ENCODE data around the gene RNF112.

RNF112 gene

GRCh38 chr17:19410875-19411620 is at the start of gene RNF112:
Gene RNF112, plus strand, starts transcription at chr17:19411232. Its CDS starts 177 bp downstream, at chr17:19411409.
- TF ChIP-seq CTCF (IDR thresholded peaks at IDR 0.05) = no peak
- Histone ChIP-seq H3K4me1 (ENCODE audit: control insufficient read depth in 1 of 2, insufficient read depth in 1 of 2, low read depth in 1 of 2, low read length in 1 of 2) (no peaks in the 10 kb centered on the region), H3K27ac (no peak within 1 kb of the TSS), H3K36me3 (no peaks in the 10 kb centered on the region), H3K4me3 (ENCODE audit: low read depth in 1 of 2, low read length in 1 of 2) (no peak within 1 kb of the TSS), H3K9me3 (no peaks in the 10 kb centered on the region), H3K27me3 (peaks cover 12% of the 10 kb centered on the region)

- Histone ChIP-seq H3K9me3 (no peaks in the 10 kb centered on the region), H3K27ac (no peak overlapping the region), H3K27me3 (peaks cover 27% of the 10 kb centered on the region), H3K36me3 (no peaks in the 10 kb centered on the region), H3K4me1 (ENCODE audit: control insufficient read depth in 1 of 2, insufficient read depth in 1 of 2, low read depth in 1 of 2, low read length in 1 of 2) (peaks cover 7 to 15% of the 10 kb centered on the region in 2 experiments), H3K4me3 (ENCODE audit: low read depth in 1 of 2, low read length in 1 of 2) (no peak overlapping the region)
- no peak for TF ChIP-seq CTCF (IDR thresholded peaks at IDR 0.05)
Observed at GRCh38 chr17:19361326-19361725, 49.7 kb upstream of the RNF112 start.

- no peak overlapping the region for H3K27ac ChIP-seq
- peaks cover 7 to 15% of the 10 kb centered on the region in 2 experiments for H3K4me1 ChIP-seq (ENCODE audit: control insufficient read depth in 1 of 2, insufficient read depth in 1 of 2, low read depth in 1 of 2, low read length in 1 of 2)
- H3K9me3 ChIP-seq = no peaks in the 10 kb centered on the region
- peaks cover 27% of the 10 kb centered on the region for H3K27me3 ChIP-seq
- H3K36me3 ChIP-seq = no peaks in the 10 kb centered on the region
- TF ChIP-seq CTCF (IDR thresholded peaks at IDR 0.05) = no peak
- H3K4me3 ChIP-seq (ENCODE audit: low read depth in 1 of 2, low read length in 1 of 2) = peak overlapping the region; percentile 83 to 92
Observed at GRCh38 chr17:19361944-19362276, 49.1 kb upstream of the RNF112 start.

- Histone ChIP-seq H3K36me3 (no peaks in the 10 kb centered on the region), H3K27me3 (peaks cover 27% of the 10 kb centered on the region), H3K4me3 (ENCODE audit: low read depth in 1 of 2, low read length in 1 of 2) (peak within 1 kb of the TSS; percentile 83 to 92), H3K9me3 (no peaks in the 10 kb centered on the region), H3K27ac (peak within 1 kb of the TSS; percentile 46), H3K4me1 (ENCODE audit: control insufficient read depth in 1 of 2, insufficient read depth in 1 of 2, low read depth in 1 of 2, low read length in 1 of 2) (peaks cover 7 to 15% of the 10 kb centered on the region in 2 experiments)
- peak; percentile 97 for TF ChIP-seq CTCF (IDR thresholded peaks at IDR 0.05)
Observed at GRCh38 chr17:19362277-19363113, 48.5 kb upstream of the RNF112 start, which contains the start of gene B9D1. Gene B9D1, minus strand, starts transcription at chr17:19362723. Its CDS starts 154 bp downstream, at chr17:19362569.

GRCh38 chr17:19363114-19363438 is 48.0 kb upstream of the RNF112 start:
- no peaks in the 10 kb centered on the region for H3K9me3 ChIP-seq
- H3K4me1 ChIP-seq (ENCODE audit: control insufficient read depth in 1 of 2, insufficient read depth in 1 of 2, low read depth in 1 of 2, low read length in 1 of 2) = peaks cover 7 to 15% of the 10 kb centered on the region in 2 experiments
- H3K27ac ChIP-seq = no peak overlapping the region
- H3K27me3 ChIP-seq = peaks cover 27% of the 10 kb centered on the region
- no peak for TF ChIP-seq CTCF (IDR thresholded peaks at IDR 0.05)
- H3K36me3 ChIP-seq = no peaks in the 10 kb centered on the region
- H3K4me3 ChIP-seq (ENCODE audit: low read depth in 1 of 2, low read length in 1 of 2) = peak overlapping the region; percentile 83 to 92
